ENCODE results near the gene NINJ2.

The NINJ2 gene

GRCh38 chr12:559208-559905, 103.9 kb downstream of the NINJ2 start:
- in situ Hi-C loops (cut with HindIII; ENCODE audit: low sequenced_read_pairs), result no loop called here

GRCh38 chr12:558580-558979, 104.7 kb downstream of the NINJ2 start:
- in situ Hi-C loops (cut with HindIII; ENCODE audit: low sequenced_read_pairs), result no loop called here

DNA sequence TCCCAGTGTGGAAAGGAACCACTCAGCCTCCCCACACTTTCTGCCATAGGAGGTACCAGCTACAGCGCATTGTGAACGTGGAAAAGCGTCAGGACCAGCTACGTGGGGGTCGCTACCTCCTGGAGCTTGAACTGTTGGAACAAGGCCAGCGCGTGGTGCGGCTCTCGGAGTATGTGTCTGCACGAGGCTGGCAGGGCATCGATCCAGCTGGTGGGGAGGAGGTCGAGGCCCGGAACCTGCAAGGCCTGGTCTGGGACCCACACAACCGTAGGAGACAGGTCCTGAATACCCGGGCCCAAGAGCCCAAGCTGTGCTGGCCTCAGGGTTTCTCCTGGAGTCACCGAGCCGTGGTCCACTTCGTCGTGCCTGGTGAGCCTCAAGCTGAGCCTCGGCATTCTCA, 106.7 kb downstream of the NINJ2 start:
- in situ Hi-C loops (cut with HindIII; ENCODE audit: low sequenced_read_pairs), result no loop called here

- in situ Hi-C loops (cut with HindIII; ENCODE audit: low sequenced_read_pairs), result no loop called here
These were observed 109.3 kb downstream of the NINJ2 start for GRCh38 chr12:554001-554285.

- in situ Hi-C loops (cut with HindIII; ENCODE audit: low sequenced_read_pairs), result no loop called here
These were observed 109.8 kb downstream of the NINJ2 start for GRCh38 chr12:553216-554000.

DNA sequence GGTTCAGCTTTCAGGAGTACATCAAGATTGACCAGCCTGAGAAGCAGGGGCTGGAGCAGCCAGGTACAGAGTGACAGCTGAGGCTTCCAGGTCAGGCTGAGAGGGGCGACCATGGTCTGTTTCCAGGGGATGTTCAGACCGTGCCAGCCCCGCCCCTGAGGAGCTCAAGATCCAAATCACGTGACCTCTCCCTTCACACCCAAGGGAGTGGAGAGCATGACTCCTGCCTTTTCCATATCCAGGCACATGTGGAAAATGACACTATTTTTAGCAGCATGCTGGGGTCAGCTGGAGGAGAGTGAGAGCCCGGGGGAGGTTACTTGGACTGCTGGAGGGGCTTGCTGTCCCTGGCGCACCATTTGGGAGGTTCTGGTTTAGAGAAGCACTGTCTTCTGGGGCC, 110.8 kb downstream of the NINJ2 start:
- in situ Hi-C loops (cut with HindIII; ENCODE audit: low sequenced_read_pairs), result no loop called here

GRCh38 chr12:550473-551260, 112.6 kb downstream of the NINJ2 start:
- in situ Hi-C loops (cut with HindIII; ENCODE audit: low sequenced_read_pairs), result no loop called here

DNA sequence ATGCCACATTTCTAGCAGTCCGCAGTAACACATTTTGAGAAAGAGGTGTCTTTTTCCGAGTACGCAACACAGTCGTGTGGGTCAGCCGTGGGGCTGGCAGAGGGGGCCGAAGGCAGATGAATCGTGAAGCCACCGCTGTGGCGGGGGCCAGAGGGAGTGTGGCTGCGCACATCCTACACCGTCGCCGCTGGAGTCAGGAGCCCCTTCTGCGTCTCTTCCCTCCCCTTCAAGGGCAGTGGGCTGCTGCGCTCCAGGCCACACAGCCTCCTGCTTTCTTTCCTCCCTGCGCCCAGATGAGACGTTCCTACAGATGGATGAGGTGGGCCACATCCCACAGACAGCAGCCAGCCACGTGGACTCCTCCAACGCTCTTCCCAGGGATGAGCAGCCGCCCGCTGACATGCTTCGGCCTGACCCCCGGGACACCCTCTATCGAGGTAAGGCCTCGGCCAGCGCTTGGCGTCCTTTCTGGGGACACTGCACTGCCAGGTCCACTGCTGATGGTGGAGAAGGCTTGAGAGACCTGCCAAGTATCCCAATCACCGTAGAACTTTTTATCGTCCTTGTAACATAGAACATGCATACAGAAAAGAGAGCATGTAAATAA, 113.7 kb downstream of the NINJ2 start:
- in situ Hi-C loops (cut with HindIII; ENCODE audit: low sequenced_read_pairs), result no loop called here

- in situ Hi-C loops (cut with HindIII; ENCODE audit: low sequenced_read_pairs), result no loop called here
These were observed 115.3 kb downstream of the NINJ2 start for GRCh38 chr12:547883-548470.

DNA sequence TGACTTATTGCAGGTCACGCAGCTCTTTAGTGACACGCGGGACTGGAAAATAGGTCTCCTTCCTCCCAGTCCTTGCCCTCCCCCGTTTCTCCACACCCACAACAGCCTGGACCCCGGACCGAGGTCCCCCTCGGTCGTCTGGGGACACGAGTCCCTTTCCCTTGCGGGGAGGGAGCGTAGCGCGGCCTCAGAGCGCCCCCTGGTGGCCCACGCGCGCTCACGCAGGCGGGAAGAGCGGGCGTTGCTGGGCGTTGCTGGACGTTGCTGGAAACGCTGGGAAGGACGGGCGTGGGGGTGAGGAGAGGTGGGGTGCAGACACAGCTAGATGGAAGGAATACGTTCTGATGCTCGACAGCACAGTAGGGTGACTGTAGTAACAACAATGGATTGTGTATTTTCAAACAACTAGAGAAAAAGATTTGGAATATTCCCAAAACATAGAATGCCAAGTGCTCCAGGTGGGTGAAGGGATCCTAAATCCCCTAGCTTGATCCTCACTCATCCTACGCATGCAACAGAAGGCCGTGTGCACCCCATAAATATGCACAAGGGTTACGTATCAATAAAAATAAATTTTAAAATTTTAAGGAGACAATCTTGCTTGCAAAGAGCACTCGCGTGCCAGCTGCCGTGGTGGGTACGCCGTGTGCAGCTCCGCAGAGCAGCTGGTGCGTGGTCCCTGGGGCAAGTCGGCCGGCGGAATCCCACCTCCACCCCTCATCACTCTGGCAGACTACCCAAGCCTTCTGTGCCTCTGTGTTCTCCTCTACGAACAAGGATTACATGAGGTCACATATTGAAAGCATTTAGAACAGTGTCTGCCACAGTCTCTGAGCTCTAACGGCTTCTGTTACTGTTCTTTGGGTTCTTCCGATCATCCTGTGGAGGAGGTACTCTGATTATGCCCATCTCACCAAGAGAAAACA, 116.1 kb downstream of the NINJ2 start:
- in situ Hi-C loops (cut with HindIII; ENCODE audit: low sequenced_read_pairs), result no loop called here

DNA sequence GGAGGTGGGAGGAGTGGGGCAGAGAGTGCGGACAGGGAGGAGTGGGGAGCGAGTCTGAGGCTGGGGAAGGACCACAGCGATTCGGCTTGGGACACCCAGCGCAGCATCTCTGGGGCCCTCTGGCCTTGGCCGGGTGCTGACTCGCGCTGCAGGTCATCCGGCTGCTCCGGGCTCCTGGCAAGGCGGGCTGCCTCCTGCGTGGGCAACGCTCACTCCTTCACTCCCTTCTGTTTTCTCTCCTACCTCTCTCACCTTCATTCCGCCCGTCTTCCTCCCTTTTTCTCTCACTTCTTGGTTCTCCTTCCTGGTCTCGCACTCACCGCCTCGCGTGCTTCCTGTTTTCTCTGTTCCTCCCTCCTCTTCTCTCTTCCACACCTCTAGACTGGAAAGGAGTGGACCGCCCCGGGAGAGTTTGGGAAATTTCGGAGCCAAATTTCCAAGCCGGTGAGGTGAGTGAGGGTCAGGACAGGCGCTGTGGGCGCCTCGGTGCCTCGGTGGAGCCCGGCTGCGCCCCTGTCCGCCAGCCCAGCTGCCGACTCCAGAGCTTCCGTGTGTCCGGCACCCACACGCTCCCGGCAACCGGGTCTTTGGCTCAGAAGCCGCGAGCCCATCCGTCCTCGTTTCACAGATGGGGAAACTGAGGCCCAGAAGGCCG, 116.9 kb downstream of the NINJ2 start:
- in situ Hi-C loops (cut with HindIII; ENCODE audit: low sequenced_read_pairs), result no loop called here

DNA sequence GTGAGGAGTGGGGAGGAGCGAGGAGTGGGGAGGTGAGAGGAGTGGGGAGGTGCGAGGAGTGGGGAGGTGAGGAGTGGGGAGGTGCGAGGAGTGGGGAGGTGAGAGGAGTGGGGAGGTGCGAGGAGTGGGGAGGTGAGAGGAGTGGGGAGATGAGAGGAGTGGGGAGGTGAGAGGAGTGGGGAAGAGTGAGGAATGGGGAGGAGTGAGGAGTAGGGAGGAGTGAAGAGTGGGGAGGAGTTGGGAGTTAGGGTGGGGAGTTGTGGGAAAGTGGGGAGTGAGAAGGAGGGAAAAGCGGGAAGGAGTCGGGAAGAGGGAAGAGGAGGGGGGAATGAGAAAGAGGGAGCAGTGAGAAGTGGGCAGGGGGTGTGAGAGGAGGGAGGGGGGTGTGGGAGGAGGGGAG, 117.4 kb downstream of the NINJ2 start:
- in situ Hi-C loops (cut with HindIII; ENCODE audit: low sequenced_read_pairs), result no loop called here

- in situ Hi-C loops (cut with HindIII; ENCODE audit: low sequenced_read_pairs), result loop anchor here (5.0 kb wide), 1 partner anchor 103 kb away; no protein-coding TSS in a partner anchor
These were observed 118.2 kb downstream of the NINJ2 start for GRCh38 chr12:544941-545635.

DNA sequence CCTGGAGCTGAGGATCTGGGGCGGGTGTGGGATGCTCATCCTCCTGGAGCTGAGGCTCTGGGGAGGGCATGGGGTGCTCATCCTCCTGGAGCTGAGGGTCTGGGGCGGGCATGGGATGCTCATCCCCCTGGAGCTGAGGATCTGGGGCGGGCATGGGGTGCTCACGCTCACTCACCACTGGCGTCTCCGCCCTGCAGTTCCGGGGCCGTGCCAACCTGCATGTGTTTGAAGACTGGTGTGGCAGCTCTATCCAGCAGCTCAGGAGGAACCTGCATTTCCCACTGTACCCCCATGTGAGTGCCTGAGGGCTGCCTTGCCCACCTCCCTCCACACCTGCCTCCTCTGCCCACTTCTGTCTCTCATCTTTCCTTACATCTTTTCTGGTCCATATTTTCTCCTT, 119.1 kb downstream of the NINJ2 start:
- in situ Hi-C loops (cut with HindIII; ENCODE audit: low sequenced_read_pairs), result loop anchor here (5.0 kb wide), 1 partner anchor 102 kb away; no protein-coding TSS in a partner anchor

DNA sequence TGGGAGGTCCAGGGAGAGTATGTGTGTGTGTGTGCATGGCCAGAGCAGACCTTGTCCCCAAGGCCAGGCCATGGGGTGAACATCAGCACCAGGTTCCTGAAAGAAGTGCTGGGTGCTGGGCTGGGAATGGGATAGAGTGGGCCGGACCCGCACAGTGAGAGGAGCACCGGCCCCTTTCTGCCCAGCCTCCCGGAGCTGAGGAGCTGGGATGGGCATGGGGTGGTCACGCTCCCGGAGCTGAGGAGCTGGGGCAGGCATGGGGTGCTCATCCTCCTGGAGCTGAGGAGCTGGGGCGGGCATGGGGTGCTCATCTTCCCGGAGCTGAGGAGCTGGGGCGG, 120.2 kb downstream of the NINJ2 start:
- in situ Hi-C loops (cut with HindIII; ENCODE audit: low sequenced_read_pairs), result loop anchor here (5.0 kb wide), 1 partner anchor 101 kb away; no protein-coding TSS in a partner anchor

DNA sequence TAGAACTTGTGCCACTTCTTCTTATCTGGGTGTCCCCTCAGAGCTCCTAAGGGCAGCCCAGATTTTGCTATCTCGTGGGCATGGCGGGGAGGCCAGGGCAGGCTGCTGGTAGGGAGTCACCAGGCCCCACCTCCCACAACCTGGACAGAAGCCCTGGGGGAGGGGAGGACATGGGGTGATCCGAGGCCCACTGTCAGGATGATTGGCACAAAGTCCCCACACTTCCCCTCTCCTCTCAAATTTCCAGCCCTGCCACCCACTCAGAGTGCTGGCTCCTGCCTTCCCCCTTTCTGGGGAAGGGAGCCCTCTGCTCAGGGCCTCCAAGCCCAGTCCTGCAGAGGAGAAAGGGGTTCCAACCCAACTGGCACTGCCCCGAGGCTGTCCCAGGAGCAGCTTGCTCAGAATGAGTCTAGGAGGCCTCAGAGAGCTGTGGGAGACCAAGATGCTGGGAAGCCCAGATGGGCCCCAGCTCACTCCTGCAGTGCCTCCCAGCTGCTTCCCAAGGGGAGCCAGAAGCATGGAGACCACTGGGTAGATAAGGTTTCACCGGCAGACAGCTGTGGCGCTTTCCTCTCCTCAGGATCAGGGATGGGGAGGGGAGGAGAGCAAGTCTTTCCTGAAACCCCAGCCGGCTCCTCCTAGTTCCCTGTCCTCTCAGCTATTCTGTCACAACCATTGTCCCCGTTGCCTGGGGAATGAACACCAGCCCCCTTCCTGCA, 120.7 kb downstream of the NINJ2 start:
- in situ Hi-C loops (cut with HindIII; ENCODE audit: low sequenced_read_pairs), result loop anchor here (5.0 kb wide), 1 partner anchor 100 kb away; no protein-coding TSS in a partner anchor

DNA sequence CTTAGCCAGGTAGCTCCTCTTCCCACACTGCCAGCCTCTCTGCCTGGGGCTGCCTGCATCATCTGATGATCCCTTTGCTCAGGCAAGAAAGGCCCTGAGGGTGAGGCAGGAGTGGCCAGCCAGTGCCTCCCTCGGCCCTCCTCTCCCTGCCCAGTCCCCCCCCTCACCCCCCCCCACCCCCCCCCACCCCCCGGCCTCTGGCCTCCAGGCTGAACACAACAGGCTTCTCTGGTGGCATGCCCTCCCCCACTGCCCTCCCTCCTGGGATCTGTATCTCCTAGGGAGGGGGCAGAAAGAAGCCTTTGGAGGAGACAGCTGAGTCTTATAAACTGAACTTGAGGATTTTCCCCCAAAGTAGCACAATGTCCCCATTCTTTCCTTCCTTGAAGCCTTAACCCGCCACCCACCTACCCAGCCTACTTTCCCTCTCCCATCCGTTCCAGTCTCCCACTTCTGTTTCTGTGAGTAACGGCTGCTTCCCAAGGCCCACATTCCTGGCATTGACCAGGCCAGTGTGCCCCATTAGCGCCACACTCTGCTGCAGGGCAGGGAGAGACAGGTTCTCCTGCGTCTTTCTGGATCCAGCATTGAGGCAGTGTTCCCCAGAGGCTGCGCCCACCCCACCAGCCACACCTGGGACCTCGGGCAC, 121.4 kb downstream of the NINJ2 start:
- in situ Hi-C loops (cut with HindIII; ENCODE audit: low sequenced_read_pairs), result loop anchor here (5.0 kb wide), 1 partner anchor 99 kb away; no protein-coding TSS in a partner anchor
